ENCODE results near the gene CASK.
"Not testable (repeated sequence)": the region's sequence is repeated elsewhere in the genome, so short reads cannot be mapped to it uniquely, and the experiment has no call there.

The CASK gene

GRCh38 chrX:41608244-41608643 lies 315.1 kb downstream of the CASK start:
- in situ Hi-C loops (cut with HindIII; ENCODE audit: low pct_ligation_motif_present, low sequenced_read_pairs): no loop called here

GRCh38 chrX:41607264-41607832 lies 316.0 kb downstream of the CASK start:
- no peak overlapping the region for H3K27ac ChIP-seq
- H3K4me3 ChIP-seq (ENCODE audit: low read depth, low read length): no peak overlapping the region
- no peaks in the 10 kb centered on the region for H3K27me3 ChIP-seq (replicated peaks)
- in situ Hi-C loops (cut with HindIII; ENCODE audit: low pct_ligation_motif_present, low sequenced_read_pairs): no loop called here
- no peak for DNase-seq
- no peaks in the 10 kb centered on the region for H3K36me3 ChIP-seq (replicated peaks)
- no peak for TF ChIP-seq CTCF (IDR thresholded peaks at IDR 0.05; ENCODE audit: low read depth, low read length, missing control alignments)

More at GRCh38 chrX:41608244-41608643, 315.1 kb downstream of the CASK start:
- Histone ChIP-seq H3K36me3 (replicated peaks) (no peaks in the 10 kb centered on the region), H3K27me3 (replicated peaks) (no peaks in the 10 kb centered on the region), H3K4me3 (ENCODE audit: low read depth, low read length) (no peak overlapping the region), H3K27ac (no peak overlapping the region)
- DNase-seq: no peak
- TF ChIP-seq CTCF (IDR thresholded peaks at IDR 0.05; ENCODE audit: low read depth, low read length, missing control alignments): no peak

GRCh38 chrX:41606057-41606456 lies 317.3 kb downstream of the CASK start:
- H3K27me3 ChIP-seq (replicated peaks); DNase-seq; in situ Hi-C loops (cut with HindIII; ENCODE audit: low pct_ligation_motif_present, low sequenced_read_pairs); H3K27ac ChIP-seq; H3K36me3 ChIP-seq (replicated peaks); H3K4me3 ChIP-seq (ENCODE audit: low read depth, low read length): not testable (repeated sequence)

- TF ChIP-seq CTCF (IDR thresholded peaks at IDR 0.05; ENCODE audit: low read depth, low read length, missing control alignments): no peak
- in situ Hi-C loops (cut with HindIII; ENCODE audit: low pct_ligation_motif_present, low sequenced_read_pairs): no loop called here
Measured at GRCh38 chrX:41604766-41605543, 318.4 kb downstream of the CASK start.

GRCh38 chrX:41604177-41604576 lies 319.2 kb downstream of the CASK start:
- DNase-seq: no peak
- in situ Hi-C loops (cut with HindIII; ENCODE audit: low pct_ligation_motif_present, low sequenced_read_pairs): no loop called here

More at GRCh38 chrX:41604766-41605543, 318.4 kb downstream of the CASK start:
- Histone ChIP-seq H3K36me3 (replicated peaks) (no peaks in the 10 kb centered on the region), H3K27me3 (replicated peaks) (no peaks in the 10 kb centered on the region), H3K27ac (no peak overlapping the region), H3K4me3 (ENCODE audit: low read depth, low read length) (no peak overlapping the region)
- peak; percentile 18 for DNase-seq

More at GRCh38 chrX:41604177-41604576, 319.2 kb downstream of the CASK start:
- Histone ChIP-seq H3K27me3 (replicated peaks) (no peaks in the 10 kb centered on the region), H3K36me3 (replicated peaks) (no peaks in the 10 kb centered on the region), H3K27ac (no peak overlapping the region), H3K4me3 (ENCODE audit: low read depth, low read length) (no peak overlapping the region)
- no peak for TF ChIP-seq CTCF (IDR thresholded peaks at IDR 0.05; ENCODE audit: low read depth, low read length, missing control alignments)
